DOHH2 (cell line): Measurements from ENCODE around the gene KRT17.

ENCODE experiments used
- EZH2phosphoT487 ChIP-seq: fragments of 200-600 bp; sonication (generic); IDR thresholded peaks from 2 replicates; pipeline ENCODE4 v1.6.1; 2017; ENCODE audit warnings: borderline replicate concordance, mild to moderate bottlenecking, antibody characterized with exemption, low read length, moderate library complexity, mixed read lengths
- TF ChIP-seq, protein P1 (sequence below): fragments of 200-600 bp; sonication (generic); IDR thresholded peaks from one replicate; pipeline ENCODE4 v1.5.1; 2014; ENCODE audit warnings: antibody characterized with exemption, mild to moderate bottlenecking, low read depth, low read length; ENCODE audit not compliant: poor library complexity, severe bottlenecking

- TF ChIP-seq, protein P1, sequence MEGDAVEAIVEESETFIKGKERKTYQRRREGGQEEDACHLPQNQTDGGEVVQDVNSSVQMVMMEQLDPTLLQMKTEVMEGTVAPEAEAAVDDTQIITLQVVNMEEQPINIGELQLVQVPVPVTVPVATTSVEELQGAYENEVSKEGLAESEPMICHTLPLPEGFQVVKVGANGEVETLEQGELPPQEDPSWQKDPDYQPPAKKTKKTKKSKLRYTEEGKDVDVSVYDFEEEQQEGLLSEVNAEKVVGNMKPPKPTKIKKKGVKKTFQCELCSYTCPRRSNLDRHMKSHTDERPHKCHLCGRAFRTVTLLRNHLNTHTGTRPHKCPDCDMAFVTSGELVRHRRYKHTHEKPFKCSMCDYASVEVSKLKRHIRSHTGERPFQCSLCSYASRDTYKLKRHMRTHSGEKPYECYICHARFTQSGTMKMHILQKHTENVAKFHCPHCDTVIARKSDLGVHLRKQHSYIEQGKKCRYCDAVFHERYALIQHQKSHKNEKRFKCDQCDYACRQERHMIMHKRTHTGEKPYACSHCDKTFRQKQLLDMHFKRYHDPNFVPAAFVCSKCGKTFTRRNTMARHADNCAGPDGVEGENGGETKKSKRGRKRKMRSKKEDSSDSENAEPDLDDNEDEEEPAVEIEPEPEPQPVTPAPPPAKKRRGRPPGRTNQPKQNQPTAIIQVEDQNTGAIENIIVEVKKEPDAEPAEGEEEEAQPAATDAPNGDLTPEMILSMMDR = no peak
- no peak for TF ChIP-seq EZH2phosphoT487
Observed at GRCh38 chr17:41614098-41614497, 10.3 kb downstream of the KRT17 start.
